NB4 (cell line): ENCODE measurements around the gene SPINK1.

Source experiments
- MYC ChIP-seq: IDR thresholded peaks from 2 replicates; pipeline ENCODE4 v1.6.1; 2011; ENCODE audit warnings: low read depth, low read length
- POLR2A ChIP-seq: IDR thresholded peaks from 2 replicates; pipeline ENCODE4 v1.6.1; 2011; ENCODE audit warnings: mild to moderate bottlenecking; ENCODE audit not compliant: insufficient read length; ENCODE audit errors: extremely low read depth
- TF ChIP-seq, protein P1 (sequence below): IDR thresholded peaks from 2 replicates; pipeline ENCODE4 v1.6.1; 2011; ENCODE audit warnings: low read depth, low read length
- TF ChIP-seq, protein P2 (sequence below): IDR thresholded peaks from one replicate; pipeline ENCODE4 v1.5.1; 2012; ENCODE audit warnings: low read depth, low read length

DNA sequence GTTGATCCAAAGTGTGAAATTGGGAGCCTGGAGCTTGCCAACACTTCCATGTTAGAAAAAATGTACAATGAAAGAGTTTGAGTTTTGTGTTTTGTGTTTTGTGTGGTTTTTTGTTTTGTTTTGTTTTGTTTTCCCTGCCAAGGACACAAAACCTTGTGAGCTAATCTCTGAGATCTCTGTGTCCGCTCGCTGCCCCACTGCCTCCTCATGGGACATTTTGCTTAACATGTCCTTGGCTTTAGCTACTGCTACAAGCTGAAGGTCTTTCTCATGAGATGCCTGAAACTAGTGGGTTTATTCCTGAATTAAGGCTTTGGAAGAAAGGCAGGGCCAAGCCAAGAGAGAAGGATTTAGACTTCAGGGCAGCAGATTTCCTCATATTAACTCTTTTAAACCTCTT is 41.7 kb downstream of the SPINK1 start:
- TF ChIP-seq, protein P1, sequence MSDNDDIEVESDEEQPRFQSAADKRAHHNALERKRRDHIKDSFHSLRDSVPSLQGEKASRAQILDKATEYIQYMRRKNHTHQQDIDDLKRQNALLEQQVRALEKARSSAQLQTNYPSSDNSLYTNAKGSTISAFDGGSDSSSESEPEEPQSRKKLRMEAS = no peak
- TF ChIP-seq MYC (no peak), POLR2A (no peak)
- TF ChIP-seq, protein P2, sequence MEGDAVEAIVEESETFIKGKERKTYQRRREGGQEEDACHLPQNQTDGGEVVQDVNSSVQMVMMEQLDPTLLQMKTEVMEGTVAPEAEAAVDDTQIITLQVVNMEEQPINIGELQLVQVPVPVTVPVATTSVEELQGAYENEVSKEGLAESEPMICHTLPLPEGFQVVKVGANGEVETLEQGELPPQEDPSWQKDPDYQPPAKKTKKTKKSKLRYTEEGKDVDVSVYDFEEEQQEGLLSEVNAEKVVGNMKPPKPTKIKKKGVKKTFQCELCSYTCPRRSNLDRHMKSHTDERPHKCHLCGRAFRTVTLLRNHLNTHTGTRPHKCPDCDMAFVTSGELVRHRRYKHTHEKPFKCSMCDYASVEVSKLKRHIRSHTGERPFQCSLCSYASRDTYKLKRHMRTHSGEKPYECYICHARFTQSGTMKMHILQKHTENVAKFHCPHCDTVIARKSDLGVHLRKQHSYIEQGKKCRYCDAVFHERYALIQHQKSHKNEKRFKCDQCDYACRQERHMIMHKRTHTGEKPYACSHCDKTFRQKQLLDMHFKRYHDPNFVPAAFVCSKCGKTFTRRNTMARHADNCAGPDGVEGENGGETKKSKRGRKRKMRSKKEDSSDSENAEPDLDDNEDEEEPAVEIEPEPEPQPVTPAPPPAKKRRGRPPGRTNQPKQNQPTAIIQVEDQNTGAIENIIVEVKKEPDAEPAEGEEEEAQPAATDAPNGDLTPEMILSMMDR = no peak
